ENCODE data around the gene LCN1.

DNA sequence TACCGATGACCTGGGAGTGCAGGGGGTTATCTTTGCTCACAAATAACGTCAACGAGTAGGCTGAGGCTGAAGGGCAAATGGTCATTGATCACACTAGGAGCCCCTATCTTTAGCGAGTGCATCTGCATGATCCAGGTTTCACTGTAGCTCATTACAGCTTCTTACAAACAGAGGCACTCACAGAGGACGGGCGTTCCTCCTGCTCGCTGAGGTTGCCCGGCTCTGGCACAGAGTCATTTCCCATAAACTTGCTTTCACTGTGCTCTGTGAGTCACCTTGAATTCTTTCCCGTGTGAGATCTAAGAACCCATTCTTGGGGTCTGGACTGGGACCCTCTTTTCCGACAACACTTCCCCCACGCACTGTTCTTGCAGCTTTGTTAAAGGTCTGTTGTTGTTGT lies 38.4 kb downstream of the LCN1 start:
- TF ChIP-seq, protein P1, sequence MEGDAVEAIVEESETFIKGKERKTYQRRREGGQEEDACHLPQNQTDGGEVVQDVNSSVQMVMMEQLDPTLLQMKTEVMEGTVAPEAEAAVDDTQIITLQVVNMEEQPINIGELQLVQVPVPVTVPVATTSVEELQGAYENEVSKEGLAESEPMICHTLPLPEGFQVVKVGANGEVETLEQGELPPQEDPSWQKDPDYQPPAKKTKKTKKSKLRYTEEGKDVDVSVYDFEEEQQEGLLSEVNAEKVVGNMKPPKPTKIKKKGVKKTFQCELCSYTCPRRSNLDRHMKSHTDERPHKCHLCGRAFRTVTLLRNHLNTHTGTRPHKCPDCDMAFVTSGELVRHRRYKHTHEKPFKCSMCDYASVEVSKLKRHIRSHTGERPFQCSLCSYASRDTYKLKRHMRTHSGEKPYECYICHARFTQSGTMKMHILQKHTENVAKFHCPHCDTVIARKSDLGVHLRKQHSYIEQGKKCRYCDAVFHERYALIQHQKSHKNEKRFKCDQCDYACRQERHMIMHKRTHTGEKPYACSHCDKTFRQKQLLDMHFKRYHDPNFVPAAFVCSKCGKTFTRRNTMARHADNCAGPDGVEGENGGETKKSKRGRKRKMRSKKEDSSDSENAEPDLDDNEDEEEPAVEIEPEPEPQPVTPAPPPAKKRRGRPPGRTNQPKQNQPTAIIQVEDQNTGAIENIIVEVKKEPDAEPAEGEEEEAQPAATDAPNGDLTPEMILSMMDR (IDR thresholded peaks at IDR 0.05) = no peak
- TF ChIP-seq POLR2A (IDR thresholded peaks at IDR 0.05) (no peak), POLR2AphosphoS5 (IDR thresholded peaks at IDR 0.05) (no peak), EP300 (IDR thresholded peaks at IDR 0.05) (no peak)

Data from gastroesophageal sphincter (tissue), 3 donors.